ENCODE results near the gene SLC8A2.
A peak's percentile ranks its signal among the peaks of the same experiment; 100 is the strongest.
"Not testable (repeated sequence)": the region's sequence is repeated elsewhere in the genome, so short reads cannot be mapped to it uniquely, and the experiment has no call there.

Gene SLC8A2

DNA sequence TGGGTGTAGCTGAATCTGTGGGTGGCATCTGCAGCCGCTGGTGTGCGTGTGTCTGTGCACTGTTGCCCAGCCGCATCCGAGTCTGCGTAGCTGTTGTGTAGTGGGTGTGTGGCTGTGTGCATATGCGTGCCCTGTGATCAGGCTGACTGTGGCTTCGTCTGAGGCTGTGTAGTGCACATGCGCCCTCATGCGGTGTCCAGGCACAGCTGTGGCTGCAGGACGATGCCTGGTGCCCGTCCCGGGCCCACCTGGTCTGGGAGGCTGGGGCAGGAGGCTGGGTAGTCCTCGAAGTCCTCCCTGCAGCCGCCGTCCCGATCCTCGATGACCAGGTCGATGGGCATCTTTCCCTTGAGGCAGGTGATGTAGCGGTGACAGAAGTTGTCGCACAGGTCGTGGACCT, 57.2 kb downstream of the SLC8A2 start:
- no peak for DNase-seq (ENCODE audit: low read depth in 2 of 2, low spot score in 1 of 2)

DNA sequence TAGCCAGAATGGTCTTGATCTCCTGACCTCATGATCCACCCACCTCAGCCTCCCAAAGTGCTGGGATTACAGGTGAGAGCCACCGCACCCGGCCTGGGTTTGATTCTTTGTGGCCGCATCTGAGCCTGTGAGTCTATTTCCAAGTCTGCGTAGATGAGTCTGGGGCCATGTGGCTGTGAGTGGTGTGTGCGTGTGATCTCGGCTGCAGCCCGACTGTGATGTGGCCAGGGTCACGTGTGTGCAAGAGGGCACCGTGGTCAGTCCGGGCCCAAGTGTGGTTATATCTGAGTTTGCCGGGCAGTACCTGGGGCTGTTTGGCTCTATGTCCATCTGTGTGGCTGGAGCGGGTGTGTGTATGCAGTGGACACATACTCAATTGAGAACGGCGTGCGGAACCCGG, 57.8 kb downstream of the SLC8A2 start:
- DNase-seq (ENCODE audit: low read depth in 2 of 2, low spot score in 1 of 2), result no peak

GRCh38 chr19:47411696-47412095, 60.0 kb downstream of the SLC8A2 start:
- DNase-seq (ENCODE audit: low read depth in 2 of 2, low spot score in 1 of 2), result not testable (repeated sequence)

DNA sequence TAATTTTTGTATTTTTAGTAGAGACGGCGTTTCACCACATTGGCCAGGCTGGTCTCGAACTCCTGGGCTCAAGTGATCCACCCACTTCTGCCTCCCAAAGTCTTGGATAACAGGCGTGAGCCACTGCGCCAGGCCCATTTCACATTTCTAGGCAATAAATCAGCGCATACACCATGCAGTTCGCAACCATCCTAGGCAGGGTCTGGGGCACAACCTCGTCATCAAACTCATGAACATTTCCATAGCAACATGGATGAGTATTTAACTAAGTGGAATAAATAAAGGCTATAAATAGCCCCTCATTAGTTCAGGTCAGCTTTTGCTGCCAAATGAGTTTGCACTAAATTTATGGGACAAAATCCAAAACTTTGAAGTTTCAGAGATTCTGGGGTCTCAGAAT, 60.6 kb downstream of the SLC8A2 start:
- DNase-seq (ENCODE audit: low read depth in 2 of 2, low spot score in 1 of 2), result no peak

- DNase-seq (ENCODE audit: low read depth in 2 of 2, low spot score in 1 of 2), result no peak
Observed at GRCh38 chr19:47408156-47408938, 63.3 kb downstream of the SLC8A2 start.

- no peak for DNase-seq (ENCODE audit: low read depth in 2 of 2, low spot score in 1 of 2)
Observed at GRCh38 chr19:47407417-47407774, 64.3 kb downstream of the SLC8A2 start.

GRCh38 chr19:47406711-47407416, 64.8 kb downstream of the SLC8A2 start:
- no peak for DNase-seq (ENCODE audit: low read depth in 2 of 2, low spot score in 1 of 2)

- no peak for DNase-seq (ENCODE audit: low read depth in 2 of 2, low spot score in 1 of 2)
Observed at GRCh38 chr19:47405854-47406417, 65.8 kb downstream of the SLC8A2 start.

GRCh38 chr19:47405197-47405550, 66.5 kb downstream of the SLC8A2 start:
- DNase-seq (ENCODE audit: low read depth in 2 of 2, low spot score in 1 of 2), result no peak

DNA sequence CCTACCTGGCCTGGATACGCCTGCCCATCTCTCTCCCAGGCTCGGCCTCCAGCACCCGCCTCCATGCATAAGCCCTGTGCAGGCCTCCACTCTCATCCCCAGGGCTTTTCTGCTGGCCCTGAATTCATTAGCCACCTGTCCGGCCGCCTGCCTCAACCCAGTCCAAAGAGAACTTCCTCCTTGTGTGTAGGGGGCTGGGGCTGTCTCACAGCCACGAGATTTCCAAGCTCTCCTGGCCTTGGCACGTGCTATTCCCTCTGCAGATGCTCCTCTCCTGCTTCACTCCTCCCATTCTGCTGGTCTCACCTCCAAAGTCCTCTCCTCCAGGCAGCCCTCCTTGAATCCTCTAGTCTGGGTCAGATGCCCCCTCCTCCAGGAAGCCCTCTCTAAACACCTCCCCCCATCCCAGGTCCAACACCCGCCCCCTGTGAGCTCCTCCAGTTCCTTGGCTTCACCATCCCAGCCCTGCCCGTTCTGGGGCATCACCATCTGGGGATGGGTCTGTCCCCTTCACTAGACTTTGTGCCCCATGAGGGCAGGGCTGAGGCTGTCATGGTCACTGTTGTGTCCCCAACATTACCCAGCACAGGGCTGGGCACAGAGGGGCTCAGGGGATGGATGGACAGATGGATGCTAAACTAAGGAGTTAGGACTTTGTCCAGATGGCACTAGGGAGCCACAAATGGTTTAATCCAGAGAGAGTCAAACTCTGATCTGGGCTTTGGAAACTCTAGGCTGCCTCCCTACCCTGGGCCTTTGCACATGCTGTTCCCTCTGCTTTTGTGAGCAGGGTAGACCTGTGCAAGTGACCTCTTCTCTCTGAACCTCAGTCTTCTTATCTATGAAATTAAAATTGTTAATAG, 67.1 kb downstream of the SLC8A2 start:
- DNase-seq (ENCODE audit: low read depth in 2 of 2, low spot score in 1 of 2), result no peak

- DNase-seq (ENCODE audit: low read depth in 2 of 2, low spot score in 1 of 2), result no peak
Observed at GRCh38 chr19:47402504-47402903, 69.2 kb downstream of the SLC8A2 start.

- no peak for DNase-seq (ENCODE audit: low read depth in 2 of 2, low spot score in 1 of 2)
Observed at GRCh38 chr19:47398707-47399597, 72.7 kb downstream of the SLC8A2 start.

DNA sequence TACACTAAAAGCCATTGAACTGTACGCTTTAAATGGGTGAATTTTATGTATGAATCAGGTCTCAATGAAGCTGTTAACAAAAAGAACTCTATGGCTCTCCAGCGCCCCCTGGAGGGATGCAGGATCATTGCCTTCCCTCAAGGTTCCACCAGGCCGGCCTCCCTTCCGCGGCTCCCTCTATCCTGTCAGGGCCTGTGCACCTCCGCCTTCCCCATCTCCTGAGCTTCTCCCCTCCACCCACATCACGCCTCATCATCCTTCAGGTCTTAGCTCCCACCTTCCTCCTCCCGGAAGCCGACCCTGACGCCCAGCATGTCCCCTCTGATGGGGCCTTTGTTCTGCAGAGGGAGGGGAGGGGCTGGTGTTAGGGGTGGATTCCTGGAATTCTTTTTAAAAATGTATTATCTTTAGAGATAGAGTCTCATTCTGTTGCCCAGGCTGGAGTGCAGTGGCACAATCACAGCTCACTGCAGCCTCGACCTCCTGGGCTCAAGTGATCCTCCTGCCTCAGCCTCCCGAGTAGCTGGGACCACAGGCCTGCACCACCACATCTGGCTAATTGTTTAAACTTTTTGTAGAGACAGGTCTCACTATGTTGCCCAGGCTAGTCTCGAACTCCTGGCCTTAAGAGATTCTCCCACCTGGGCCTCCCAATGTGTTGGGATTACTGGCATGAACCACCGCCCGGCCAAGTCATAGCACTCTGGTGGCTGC, 80.0 kb downstream of the SLC8A2 start:
- peak; percentile 63 to 67 for DNase-seq (ENCODE audit: low read depth in 2 of 2, low spot score in 1 of 2)

DNA sequence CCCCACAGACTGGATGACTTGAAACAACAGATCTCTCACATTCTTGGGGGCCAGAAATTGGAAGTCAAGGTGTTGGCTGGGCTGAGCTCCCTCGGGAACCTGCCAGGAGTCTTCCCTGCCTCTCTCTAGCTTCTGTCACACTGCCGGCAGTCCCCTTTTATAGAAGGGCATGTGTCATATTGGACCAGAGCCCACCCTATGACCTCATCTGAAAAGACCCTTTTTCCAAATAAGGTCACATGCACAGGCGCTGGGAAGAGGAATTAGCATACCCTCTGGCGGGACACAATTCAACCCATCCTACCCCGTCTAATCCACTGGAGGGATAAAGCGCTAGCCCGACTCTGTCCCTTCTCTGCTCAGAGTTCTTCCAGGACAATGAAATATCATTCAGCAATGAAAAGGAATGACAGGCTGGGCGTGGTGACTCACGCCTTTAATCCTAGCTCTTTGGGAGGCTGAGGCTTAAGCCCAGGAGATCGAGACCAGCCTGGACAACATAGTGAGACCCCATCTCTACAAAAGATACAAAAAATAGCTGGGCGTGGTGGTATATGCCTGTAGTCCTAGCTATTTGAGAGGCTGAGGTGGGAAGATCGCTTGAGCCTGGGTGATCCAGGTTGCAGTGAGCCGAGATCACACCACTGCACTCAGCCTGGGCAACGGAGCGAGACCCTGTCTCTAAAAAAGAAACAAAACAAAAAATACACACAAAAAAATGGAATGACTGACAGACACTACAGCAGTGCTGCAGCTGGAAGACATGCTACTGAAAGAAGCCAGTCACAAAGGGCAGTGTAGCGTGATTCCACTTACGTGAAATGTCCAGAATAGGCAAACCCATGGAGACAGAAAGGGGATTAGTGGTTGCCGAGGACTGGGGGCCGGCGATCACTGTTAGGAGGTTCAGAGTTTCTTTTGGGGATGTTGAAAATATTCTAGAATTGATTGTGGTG, 80.9 kb downstream of the SLC8A2 start:
- DNase-seq (ENCODE audit: low read depth in 2 of 2, low spot score in 1 of 2), result no peak

DNA sequence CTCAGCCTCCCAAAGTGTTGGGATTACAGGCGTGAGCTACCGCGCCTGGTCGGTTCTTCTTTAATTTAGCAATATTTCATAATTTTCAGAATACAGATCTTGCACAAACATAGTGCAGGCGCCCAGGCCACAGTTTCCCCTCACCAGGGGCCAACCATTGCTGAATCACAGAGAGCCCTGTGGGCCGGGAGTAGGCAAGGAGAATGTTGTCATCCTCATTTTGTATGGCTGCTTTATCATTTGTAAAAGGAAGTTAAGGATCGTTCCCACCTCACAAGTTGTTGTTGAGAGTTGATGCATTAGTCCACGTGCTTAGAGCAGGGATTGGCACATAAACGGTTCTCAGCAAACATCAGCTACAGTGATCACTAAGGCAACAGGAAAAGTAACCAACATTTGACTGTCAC, 82.5 kb downstream of the SLC8A2 start:
- no peak for DNase-seq (ENCODE audit: low read depth in 2 of 2, low spot score in 1 of 2)

GRCh38 chr19:47388721-47389120, 83.0 kb downstream of the SLC8A2 start:
- DNase-seq (ENCODE audit: low read depth in 2 of 2, low spot score in 1 of 2), result not testable (repeated sequence)

- not testable (repeated sequence) for DNase-seq (ENCODE audit: low read depth in 2 of 2, low spot score in 1 of 2)
Observed at GRCh38 chr19:47387623-47388022, 84.1 kb downstream of the SLC8A2 start.

DNA sequence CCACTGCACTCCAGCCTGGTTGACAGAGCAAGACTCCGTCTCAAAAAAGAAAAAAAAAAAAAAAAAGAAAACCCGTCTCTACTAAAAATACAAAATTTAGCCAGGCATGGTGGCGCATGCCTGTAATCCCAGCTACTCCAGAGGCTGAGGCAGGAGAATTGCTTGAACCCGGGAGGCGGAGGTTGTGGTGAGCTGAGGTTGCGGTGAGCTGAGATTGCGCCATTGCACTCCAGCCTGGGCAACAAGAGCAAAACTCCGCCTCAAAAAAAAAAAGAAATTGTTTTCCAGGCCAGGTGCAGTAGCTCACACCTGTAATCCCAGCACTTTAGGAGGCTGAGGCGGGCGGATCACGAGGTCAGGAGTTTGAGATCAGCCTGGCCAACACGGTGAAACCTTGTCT, 85.1 kb downstream of the SLC8A2 start:
- DNase-seq (ENCODE audit: low read depth in 2 of 2, low spot score in 1 of 2), result not testable (repeated sequence)

DNA sequence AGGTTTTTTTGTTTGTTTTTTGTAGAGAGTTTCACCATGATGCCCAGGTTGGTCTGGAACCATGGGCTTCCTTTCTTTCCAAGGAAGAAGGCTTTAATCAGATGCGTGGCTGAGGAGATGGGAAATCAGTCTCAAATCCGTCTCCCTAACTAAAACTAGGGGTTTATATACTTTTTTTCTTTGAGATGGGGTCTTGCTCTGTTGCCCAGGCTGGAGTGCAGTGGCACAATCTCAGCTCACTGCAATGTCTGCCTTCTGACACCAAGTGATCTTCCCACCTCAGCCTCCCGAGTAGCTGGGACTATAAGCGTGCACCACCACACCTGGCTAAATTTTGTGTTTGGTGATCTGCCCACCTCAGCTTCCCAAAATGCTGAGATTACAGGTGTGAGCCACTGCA, 87.2 kb downstream of the SLC8A2 start:
- DNase-seq (ENCODE audit: low read depth in 2 of 2, low spot score in 1 of 2), result not testable (repeated sequence)

All from stimulated activated CD8-positive, alpha-beta memory T cell treated with anti-CD3 and anti-CD28 coated beads, Interleukin-4, amount 100 ng/mL, for 1 hour (primary cell).